Astrocyte (in vitro differentiated cells and primary cell): ENCODE data around the gene SLC66A1. TPM values are rescaled to one million over a fixed set of nuclear protein-coding genes. Genes with fewer than 3 reads are reported as not detected.
A peak's percentile ranks its signal among the peaks of the same experiment; 100 is the strongest.
"Not testable (repeated sequence)": the region's sequence is repeated elsewhere in the genome, so short reads cannot be mapped to it uniquely, and the experiment has no call there.

Source experiments
- DNase-seq: peaks from one replicate; pipeline ENCODE4 v3.0.0-alpha.2; 2010; ENCODE audit warnings: low read depth
- FAIRE-seq: peaks from 2 replicates; lab custom pipeline; 2011; peaks lifted over from hg19 to GRCh38; lab: Jason Lieb, UNC
- H2AFZ ChIP-seq: 2 replicates; pipeline ENCODE4 v1.6.0; 2012; ENCODE audit warnings: low read depth, low read length, inconsistent platforms
- H3K27ac ChIP-seq: 2 replicates; pipeline ENCODE4 v1.5.1; 2011; ENCODE audit warnings: low read depth, low read length, inconsistent platforms
- H3K27me3 ChIP-seq: 2 replicates; pipeline ENCODE4 v1.6.0; 2011; ENCODE audit warnings: low read length, inconsistent platforms; ENCODE audit not compliant: insufficient read depth
- H3K36me3 ChIP-seq: 2 replicates; pipeline ENCODE4 v1.5.1; 2011; ENCODE audit warnings: low read length, inconsistent platforms; ENCODE audit not compliant: insufficient read depth
- H3K4me1 ChIP-seq: 2 replicates; pipeline ENCODE4 v1.5.1; 2011; ENCODE audit warnings: low read length, inconsistent platforms; ENCODE audit not compliant: insufficient read depth
- H3K4me2 ChIP-seq: 2 replicates; pipeline ENCODE4 v1.6.0; 2012; ENCODE audit warnings: low read length, inconsistent platforms
- H3K4me3 ChIP-seq: 2 replicates; pipeline ENCODE4 v1.5.1; 2011; ENCODE audit warnings: low read depth, mild to moderate bottlenecking, low read length, inconsistent platforms; ENCODE audit not compliant: insufficient read depth
- H3K79me2 ChIP-seq: 2 replicates; pipeline ENCODE4 v1.6.0; 2012; ENCODE audit warnings: mild to moderate bottlenecking, low read length, inconsistent platforms; ENCODE audit not compliant: insufficient read depth
- H3K9ac ChIP-seq: 2 replicates; pipeline ENCODE4 v1.6.0; 2012; ENCODE audit warnings: mild to moderate bottlenecking, low read length, inconsistent platforms
- H3K9me3 ChIP-seq: 2 replicates; pipeline ENCODE4 v1.5.1; 2012; ENCODE audit warnings: low read depth, mild to moderate bottlenecking, low read length, inconsistent platforms; ENCODE audit not compliant: insufficient read depth
- H4K20me1 ChIP-seq: 2 replicates; pipeline ENCODE4 v1.6.0; 2012; ENCODE audit warnings: low read length, inconsistent platforms; ENCODE audit not compliant: insufficient read depth
- H3K27ac Mint-ChIP-seq: one replicate; pipeline ENCODE4 v1.8.0; 2021; ENCODE audit warnings: mild to moderate bottlenecking, mixed read lengths; ENCODE audit not compliant: unreplicated experiment
- H3K27me3 Mint-ChIP-seq: one replicate; pipeline ENCODE4 v1.8.0; 2021; ENCODE audit warnings: low read depth, mixed read lengths; ENCODE audit not compliant: unreplicated experiment
- H3K36me3 Mint-ChIP-seq: one replicate; pipeline ENCODE4 v1.8.0; 2021; ENCODE audit warnings: low read depth, mixed read lengths; ENCODE audit not compliant: unreplicated experiment
- H3K4me1 Mint-ChIP-seq: one replicate; pipeline ENCODE4 v1.8.0; 2021; ENCODE audit warnings: low read depth, mixed read lengths; ENCODE audit not compliant: unreplicated experiment
- H3K4me3 Mint-ChIP-seq: one replicate; pipeline ENCODE4 v1.8.0; 2021; ENCODE audit warnings: mild to moderate bottlenecking, moderate library complexity, mixed read lengths; ENCODE audit not compliant: unreplicated experiment
- H3K9me3 Mint-ChIP-seq: one replicate; pipeline ENCODE4 v1.8.0; 2021; ENCODE audit warnings: mild to moderate bottlenecking, mixed read lengths; ENCODE audit not compliant: unreplicated experiment
- CTCF ChIP-seq: IDR thresholded peaks from 2 replicates; pipeline ENCODE4 v1.5.1; 2011; ENCODE audit warnings: low read depth, mild to moderate bottlenecking, inconsistent platforms, low read length, moderate library complexity; ENCODE audit not compliant: insufficient read depth
- EZH2 ChIP-seq: IDR thresholded peaks from 2 replicates; pipeline ENCODE4 v1.6.1; 2012; ENCODE audit warnings: mild to moderate bottlenecking, low read length, inconsistent platforms; ENCODE audit not compliant: insufficient read depth
- total RNA-seq: library from RNA; stranded (reverse); gene quantifications from 2 replicates; pipeline ENCODE4 v1.2.1, GENCODE V29; 2021

Gene SLC66A1
- total RNA-seq, 1 donor from 2014 or later: 21.5 TPM

GRCh38 chr1:19272064-19272463 is 40.1 kb upstream of the SLC66A1 start:
- Mint-ChIP-seq H3K27ac (no peak overlapping the region), H3K4me1 (no peaks in the 10 kb centered on the region), H3K4me3 (no peak overlapping the region), H3K36me3 (peaks cover 9% of the 10 kb centered on the region), H3K27me3 (peaks cover 17% of the 10 kb centered on the region), H3K9me3 (peaks cover 7% of the 10 kb centered on the region)
- Histone ChIP-seq H2AFZ (no peak overlapping the region), H3K36me3 (no peaks in the 10 kb centered on the region), H3K79me2 (no peaks in the 10 kb centered on the region), H3K4me1 (no peaks in the 10 kb centered on the region), H3K27ac (no peak overlapping the region), H3K9ac (no peak overlapping the region), H3K4me2 (no peak overlapping the region), H3K4me3 (no peak overlapping the region), H4K20me1 (no peaks in the 10 kb centered on the region), H3K27me3 (no peaks in the 10 kb centered on the region), H3K9me3 (peaks cover 3% of the 10 kb centered on the region)
- FAIRE-seq (no peak), DNase-seq (no peak)
- TF ChIP-seq CTCF (no peak), EZH2 (no peak)

GRCh38 chr1:19273106-19273843 is 38.9 kb upstream of the SLC66A1 start:
- H2AFZ ChIP-seq: no peak overlapping the region
- H3K27ac ChIP-seq: no peak overlapping the region
- H4K20me1 ChIP-seq: no peaks in the 10 kb centered on the region
- no peak for TF ChIP-seq EZH2
- TF ChIP-seq CTCF: no peak
- H3K9ac ChIP-seq: no peak overlapping the region
- DNase-seq: no peak
- no peaks in the 10 kb centered on the region for H3K36me3 ChIP-seq
- Mint-ChIP-seq H3K27ac (no peak overlapping the region), H3K4me1 (no peaks in the 10 kb centered on the region), H3K27me3 (peaks cover 17% of the 10 kb centered on the region), H3K9me3 (peaks cover 7% of the 10 kb centered on the region), H3K36me3 (peaks cover 9% of the 10 kb centered on the region), H3K4me3 (no peak overlapping the region)
- no peak overlapping the region for H3K4me3 ChIP-seq
- FAIRE-seq: no peak
- no peaks in the 10 kb centered on the region for H3K79me2 ChIP-seq
- H3K9me3 ChIP-seq: peaks cover 3% of the 10 kb centered on the region
- no peaks in the 10 kb centered on the region for H3K4me1 ChIP-seq
- H3K4me2 ChIP-seq: peak overlapping the region; percentile 77
- no peaks in the 10 kb centered on the region for H3K27me3 ChIP-seq

GRCh38 chr1:19273844-19274531 is 38.1 kb upstream of the SLC66A1 start:
- H3K9me3 ChIP-seq, H3K9me3 Mint-ChIP-seq, H3K4me3 Mint-ChIP-seq, DNase-seq, H3K9ac ChIP-seq, H3K27ac ChIP-seq, H3K79me2 ChIP-seq, H3K36me3 ChIP-seq, H3K4me1 ChIP-seq, H3K27me3 ChIP-seq, H3K4me1 Mint-ChIP-seq, H3K36me3 Mint-ChIP-seq, FAIRE-seq, H3K27ac Mint-ChIP-seq, H4K20me1 ChIP-seq, H2AFZ ChIP-seq: not testable (repeated sequence)
- H3K27me3 Mint-ChIP-seq: peaks cover 17% of the 10 kb centered on the region
- Histone ChIP-seq H3K4me2 (peak overlapping the region; percentile 77), H3K4me3 (peak overlapping the region; percentile 10)
